Stimulated activated CD8-positive, alpha-beta memory T cell treated with anti-CD3 and anti-CD28 coated beads, Interleukin-15, amount 100 ng/mL, for 24 hours (primary cell): ENCODE data around the gene PIGH.
"Not testable (repeated sequence)": the region's sequence is repeated elsewhere in the genome, so short reads cannot be mapped to it uniquely, and the experiment has no call there.

Experiments
- DNase-seq: peaks from one replicate; pipeline ENCODE4 v3.0.0-alpha.2; 2020; ENCODE audit warnings: low read depth

Gene PIGH

DNA sequence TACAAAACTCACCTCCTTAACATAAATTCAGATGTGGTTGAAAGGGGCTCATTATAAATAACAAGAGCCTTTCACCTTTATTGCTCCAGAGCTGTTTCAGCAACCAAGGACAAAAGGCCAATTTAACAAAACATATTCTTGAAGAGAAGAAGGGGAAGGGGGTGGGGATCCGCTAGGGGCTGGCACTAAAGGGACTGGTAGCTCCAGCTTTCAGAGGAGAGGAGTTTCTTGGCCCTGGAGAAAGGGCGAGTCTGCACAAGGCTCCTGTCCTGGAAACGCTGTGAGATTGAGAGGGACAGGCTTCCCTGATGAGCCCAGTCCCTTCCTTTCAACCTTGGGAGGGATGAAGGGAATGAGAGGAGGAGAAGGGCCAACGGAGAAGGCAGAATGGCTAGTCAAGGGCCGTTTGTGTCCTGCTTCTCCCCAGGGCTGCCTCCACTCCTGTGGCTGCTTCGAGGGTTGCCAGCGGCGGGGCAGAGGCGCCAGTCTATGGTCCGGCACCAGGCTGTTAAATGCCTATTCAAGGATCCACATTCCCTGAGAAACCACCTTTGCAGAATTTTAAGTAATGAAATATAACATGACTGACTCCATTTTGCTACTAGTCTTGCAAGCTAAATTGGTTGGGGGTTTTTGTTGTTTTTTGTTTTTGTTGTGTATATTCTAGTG is 9.7 kb upstream of the PIGH start:
- no peak for DNase-seq

DNA sequence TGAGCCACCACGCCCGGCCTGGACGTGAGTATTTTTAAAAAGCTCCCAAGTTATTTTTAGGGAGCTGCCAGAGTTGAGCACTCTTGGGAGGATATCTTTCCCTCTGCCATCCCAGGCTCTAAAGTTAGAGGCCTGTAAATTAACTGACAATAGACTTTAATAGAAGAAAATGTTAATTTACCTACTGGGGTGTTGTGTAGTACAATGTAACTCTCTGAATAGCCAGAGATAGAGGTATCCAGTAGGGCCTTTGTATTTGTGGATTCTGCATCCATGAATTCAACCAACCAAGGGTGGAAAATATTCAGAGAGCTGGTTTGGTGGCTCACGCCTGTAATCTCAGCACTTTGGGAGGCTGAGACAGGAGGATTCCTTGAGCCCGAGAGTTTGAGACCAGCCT is 7.6 kb upstream of the PIGH start:
- DNase-seq = no peak

DNA sequence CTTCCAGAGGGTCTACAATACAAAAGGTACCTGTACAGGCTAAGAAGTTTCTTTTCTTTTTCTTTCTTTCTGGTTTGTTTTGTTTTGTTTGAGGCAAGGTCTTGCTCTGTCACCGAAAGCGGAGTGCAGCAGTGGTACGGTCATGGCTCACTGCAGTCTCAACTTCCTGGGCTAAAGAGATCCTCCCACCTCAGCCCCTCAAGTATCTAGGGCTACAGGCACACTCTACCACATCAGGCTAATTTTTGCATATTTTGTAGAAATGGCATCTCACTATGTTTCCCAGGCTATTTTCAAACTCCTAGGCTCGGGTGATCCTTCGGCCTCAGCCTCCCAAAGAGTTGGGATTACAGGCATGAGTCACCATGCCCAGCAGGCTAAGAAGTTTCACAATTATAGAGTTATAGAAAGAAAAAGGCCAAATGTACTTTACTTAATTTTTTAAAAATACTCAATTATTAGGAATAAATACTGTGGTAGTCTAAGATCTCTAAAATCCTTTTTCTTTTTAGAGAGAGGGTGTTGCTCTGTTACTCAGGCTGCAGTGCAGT is 3.0 kb upstream of the PIGH start:
- no peak for DNase-seq

DNA sequence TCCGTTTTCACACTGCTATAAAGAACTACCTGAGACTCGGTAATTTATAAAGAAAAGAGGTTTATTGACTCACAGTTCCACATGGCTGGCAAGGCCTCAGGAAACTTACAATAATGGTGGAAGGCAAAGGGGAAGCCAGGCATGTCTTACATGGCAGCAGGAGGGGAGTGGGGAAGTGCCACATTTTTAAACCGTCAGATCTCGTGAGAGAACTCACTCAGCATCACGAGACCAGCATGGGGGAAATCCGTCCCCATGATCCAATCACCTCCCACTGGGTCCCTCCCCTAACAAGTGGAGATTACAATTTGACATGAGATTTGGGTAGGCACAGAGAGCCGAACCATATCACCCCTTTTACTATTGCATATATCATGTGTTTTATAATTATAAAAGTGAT is 2.0 kb upstream of the PIGH start:
- no peak for DNase-seq

DNA sequence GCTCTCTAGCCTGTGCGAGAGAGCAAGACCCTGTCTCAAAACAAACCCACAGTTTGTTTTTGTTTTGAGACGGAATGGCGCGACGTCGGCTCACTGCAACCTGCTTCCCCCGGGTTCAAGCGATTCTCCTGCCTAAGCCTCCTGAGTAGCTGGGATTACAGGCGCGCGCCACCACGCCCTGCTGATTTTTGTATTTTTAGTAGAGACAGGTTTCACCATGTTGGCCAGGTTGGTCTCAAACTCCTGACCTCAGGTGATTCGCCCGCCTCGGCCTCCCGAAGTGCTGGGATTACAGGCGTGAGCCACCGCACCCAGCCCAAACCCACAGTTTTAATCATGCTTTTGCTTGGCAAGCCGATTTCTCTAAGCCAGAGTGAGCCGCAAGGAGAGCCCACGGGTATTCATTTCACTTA is 500 bp upstream of the PIGH start:
- not testable (repeated sequence) for DNase-seq

DNA sequence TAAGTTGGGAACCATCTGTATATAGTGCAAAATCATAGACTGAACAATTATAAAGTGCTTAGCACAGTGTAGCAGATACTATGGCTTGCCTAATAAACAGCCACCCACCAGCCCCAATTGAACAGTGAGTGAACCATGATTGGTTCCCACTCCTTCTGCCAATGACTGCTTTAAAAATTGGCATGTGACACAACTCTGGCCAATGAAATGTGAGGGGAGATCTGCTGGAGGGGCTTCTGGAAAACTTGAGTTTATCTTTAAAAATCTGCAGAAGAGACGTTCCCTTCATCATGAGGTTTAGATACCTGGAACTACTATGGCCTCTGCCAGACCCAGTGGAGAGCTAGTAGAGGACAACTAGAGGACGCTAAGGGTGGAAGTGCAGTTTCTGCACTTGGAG is 4.7 kb downstream of the PIGH start:
- no peak for DNase-seq

DNA sequence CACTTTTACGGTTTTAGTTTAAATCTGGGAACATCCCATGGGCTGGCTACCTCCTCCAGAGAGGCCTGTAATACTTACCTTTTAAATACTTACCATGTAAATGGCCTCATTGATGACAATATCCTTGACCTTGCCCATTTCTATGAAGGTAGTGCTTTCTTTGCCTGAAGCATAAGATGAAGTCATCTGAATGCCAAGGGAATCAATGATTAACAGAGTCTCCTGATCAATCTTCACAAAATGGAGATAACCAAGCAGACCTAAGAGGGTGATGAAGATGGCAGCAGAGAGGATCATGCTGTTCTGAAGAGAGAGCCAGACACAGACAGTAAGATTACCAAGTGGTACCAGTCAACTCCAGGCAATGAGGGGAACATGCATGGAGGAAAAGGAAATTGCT is 6.4 kb downstream of the PIGH start:
- DNase-seq = not testable (repeated sequence)

DNA sequence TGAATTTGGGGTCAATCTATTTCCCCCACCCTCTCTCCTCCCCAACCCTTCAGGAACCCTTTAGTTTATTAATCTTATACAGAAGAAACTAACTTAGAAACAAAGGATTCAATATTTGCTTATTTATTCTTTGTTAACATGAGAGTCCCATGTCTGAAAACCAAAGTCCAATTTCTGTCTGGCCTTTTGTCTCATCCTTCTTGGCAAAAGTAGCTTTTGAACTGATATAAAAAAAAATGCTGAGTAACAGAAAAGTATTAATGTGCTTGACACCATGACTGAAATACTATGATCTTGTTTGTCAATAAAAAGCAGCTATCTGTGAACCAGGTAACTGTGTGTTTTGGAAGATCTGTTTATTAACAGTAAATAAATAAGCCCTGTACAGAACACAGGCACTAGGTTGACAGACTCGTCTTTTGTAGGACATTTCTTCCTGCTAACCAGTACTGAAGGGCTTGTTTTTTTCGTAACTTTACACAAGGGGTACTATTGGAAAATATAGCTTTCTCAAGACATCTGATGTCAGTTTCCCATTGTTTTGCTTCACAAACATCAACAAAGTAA is 10.8 kb downstream of the PIGH start:
- DNase-seq = no peak

DNA sequence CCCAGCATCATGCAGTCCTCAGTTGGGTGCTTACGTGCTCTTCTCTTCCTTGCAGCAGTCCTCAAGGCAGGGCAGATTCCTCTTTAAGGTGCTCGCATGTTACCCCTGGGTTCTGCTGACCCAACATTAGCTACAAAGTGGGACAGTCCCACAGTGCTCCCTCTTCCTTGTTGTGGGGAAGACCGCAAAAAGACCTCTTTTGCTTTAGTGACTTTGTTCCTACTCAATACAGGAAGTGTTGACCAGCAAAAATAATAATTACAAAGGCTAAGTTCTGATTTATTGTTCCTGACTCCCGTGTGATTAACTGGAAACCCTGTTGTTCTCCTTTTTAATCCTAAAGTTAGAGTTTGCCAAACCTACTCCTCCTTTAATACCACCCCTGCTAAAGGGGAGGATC is 13.7 kb downstream of the PIGH start:
- DNase-seq = no peak

DNA sequence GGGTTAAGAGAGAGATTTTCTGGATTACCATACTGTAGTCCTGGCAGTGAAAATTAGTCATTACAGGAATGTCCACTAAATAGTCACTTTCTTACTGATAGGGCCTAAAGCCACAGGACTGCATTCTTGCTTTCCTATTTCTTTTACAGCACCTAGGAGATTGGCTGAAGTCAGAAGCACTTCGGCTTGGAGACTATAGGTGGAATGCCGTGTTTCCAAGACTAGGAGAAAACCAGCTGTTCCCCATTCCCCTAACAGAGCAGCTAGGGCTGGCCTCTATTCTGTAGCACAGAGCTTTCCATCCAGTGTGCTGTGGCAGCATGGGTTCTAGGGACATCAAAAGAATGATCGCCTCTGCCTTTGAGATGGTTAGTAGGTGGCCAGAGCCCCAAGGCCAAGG is 15.1 kb downstream of the PIGH start:
- no peak for DNase-seq

DNA sequence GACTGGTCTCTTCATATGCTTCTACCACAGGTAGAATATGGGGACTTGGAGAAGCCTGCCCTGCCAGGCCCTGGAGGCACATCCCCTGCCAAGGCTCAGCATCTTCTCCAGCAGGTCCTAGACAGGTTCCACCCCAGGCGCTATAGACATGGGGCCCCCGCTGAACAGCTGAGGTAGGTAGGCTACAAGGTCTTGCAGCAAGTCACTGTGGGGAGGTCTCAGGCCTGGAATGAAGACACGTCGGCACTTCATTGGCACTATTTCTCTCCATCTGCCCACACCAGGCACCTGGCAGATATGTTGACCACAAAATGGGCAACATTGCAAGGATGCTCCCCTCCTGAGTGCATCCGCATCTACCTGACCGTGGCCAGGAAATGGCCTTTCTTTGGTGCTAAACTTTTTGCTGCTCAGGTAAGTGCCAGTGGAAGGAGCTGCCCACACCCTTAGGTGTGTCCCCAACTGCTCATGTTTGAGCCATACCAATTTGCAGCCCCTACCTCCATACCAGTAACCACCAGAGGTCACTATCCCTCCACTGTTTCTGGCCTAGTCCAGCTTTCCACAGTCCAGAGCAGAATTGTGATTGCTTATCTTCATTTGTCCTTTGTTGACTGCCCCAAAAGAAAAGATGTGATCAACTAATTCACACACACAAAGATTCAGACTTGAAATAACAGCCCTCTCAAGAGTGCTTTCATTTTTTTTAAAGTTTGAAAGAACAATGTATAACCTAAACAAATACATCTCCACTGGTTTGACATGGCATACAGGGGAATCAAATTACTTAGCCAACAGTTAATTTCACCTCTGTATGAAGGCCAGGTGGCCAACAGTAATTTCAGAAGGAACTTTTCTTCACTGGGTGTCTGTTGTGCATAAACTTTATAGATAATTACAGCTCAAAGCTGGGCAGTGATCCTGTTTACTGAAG is 16.1 kb downstream of the PIGH start:
- DNase-seq = no peak

DNA sequence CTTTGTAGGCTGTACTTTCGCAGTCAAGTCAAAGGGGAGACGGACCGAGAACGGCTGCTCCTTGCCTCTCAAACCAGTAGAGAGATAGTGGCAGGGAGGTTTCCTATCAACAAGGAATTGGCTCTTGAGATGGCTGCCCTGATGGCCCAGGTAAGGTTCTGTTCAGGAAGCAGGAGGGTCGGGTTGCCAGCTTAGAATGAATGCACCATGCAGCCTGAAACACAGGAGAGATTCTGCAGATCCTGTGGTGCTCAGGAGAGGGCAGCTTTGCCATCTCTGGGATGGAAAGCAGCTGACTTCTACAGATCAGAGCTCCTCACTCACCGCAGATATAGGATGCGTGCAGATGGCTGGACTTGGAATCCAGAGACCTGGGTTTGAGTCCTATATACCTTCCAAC is 18.0 kb downstream of the PIGH start:
- DNase-seq = no peak

DNA sequence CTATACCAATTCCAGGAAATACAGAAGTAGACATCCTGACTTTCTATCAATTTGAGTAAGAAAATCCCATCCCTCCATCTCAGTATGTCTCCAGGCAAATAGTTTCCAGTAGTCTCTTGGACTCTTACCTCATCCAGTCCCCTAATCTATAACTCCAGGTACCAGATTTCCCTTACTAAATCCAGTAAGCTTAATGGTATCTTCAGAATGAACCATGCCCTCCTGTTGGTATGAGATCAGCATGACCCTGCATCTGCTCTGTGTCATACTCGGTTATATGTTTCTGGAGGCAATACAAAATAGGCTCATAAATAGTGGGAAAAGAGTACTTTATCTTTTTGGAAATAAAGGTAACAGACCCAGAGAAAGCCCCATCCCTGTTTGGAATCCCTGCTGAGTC is 18.4 kb downstream of the PIGH start:
- DNase-seq = no peak

DNA sequence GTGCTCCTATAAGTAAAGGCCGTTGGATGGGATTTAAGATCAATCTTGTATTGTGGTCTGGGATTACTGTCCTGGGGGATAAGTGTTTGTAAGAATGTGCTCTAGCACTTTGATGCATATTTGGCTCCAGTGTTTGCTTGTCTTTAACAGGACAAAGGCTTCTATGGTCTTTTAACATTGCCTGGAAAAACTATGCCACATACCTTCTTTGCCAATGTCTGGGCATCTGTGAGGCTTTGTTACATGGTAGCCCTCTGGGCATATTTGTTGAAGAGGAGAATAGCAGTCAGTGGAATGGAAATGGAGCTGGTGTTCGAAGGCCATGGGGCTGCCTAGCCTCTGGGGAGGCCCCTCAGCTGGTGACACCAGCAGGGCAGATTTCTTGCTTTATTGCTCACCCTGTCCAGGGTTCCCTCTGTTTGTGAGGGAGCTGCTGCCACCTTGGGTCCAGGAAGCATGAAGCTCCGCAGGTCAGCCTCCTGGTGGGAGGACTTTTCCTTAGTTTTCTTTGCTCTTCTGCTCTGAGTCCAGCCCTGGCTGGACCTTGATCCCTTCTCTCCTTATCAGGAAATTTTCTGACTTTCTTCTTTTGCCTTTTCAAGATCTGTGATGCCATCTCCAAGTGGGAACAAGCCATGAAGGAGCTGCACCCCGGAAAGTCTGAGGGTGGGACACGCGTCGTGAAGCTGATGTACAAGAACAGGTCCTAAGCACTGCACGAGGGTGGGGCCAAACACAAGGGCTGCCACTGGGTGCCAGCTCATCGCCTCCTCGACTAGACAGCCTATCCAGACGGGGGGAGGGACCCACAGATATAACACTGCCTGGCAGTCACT is 19.5 kb downstream of the PIGH start:
- DNase-seq = no peak

DNA sequence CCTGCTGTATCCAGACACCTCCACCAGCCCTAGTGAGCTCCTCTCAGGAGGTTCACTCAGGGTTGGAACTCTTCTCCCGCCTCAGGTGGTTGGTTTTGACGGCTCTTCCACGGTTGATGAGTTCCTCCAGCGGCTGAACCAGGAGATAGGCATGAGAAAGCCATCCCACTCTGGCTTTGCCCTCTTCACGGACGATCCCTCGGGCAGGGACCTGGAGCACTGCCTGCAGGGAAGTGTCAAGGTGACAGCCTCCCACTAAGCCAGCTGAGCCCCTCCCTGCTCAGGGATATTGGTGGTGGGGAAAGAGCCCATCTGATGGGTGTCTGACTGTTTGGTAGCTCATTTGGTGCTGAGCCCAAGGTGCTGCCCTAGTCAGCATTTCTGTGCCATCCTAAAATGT is 20.4 kb downstream of the PIGH start:
- no peak for DNase-seq

DNA sequence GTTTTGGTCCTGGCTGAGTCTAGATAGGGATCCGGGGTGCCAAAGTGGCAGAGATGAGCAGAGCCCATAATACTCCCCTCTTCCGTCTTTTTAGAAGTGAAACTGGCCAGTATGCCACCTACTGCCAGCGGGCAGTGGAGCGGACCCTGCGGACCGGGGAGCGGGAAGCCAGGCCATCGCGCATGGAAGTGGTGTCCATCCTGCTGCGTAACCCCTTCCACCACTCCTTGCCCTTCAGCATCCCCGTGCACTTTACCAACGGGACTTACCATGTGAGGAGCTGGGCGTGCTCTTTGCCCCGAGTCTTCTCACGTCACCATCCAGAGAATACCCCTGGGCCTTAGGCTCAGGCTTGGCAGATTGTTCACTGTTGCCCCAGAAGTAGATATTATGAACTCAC is 21.0 kb downstream of the PIGH start:
- no peak for DNase-seq

DNA sequence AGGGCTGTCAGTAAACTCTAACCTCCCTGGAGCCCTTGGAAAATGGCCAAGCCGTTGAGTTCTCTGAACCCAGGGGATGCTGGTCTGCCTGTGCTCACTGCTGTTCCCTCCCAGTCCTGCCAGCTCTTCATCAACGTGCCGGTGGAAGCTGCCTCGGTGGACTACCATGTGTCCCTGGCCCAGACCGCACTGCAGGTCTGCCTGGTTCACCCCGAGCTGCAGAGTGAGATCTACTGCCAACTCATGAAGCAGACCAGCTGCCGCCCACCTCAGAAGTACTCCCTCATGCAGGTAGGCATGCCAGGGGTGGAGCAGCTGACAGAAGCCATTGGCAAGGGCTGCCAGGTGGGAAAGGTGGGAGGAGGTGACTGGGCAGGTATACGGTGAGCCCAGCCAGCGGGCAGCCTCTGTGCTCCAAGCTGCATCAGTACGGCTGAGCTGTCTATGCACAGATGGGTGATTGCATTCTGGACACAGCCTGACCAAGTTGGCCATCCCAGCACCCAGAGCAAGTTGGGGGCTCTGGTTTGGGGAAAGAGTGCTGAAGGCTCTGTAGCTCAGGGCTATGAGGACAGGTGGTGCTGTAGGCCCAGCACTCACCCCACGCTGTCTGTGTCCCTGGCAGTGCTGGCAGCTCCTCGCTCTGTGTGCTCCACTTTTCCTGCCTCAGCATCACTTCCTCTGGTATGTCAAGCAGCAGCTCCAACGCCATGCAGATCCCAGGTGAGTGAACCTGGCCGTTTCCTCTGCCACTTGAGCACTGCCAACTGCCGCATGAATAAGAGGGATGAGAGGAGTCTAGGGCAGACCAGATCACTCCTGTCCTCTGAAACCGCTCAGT is 21.9 kb downstream of the PIGH start:
- no peak for DNase-seq

DNA sequence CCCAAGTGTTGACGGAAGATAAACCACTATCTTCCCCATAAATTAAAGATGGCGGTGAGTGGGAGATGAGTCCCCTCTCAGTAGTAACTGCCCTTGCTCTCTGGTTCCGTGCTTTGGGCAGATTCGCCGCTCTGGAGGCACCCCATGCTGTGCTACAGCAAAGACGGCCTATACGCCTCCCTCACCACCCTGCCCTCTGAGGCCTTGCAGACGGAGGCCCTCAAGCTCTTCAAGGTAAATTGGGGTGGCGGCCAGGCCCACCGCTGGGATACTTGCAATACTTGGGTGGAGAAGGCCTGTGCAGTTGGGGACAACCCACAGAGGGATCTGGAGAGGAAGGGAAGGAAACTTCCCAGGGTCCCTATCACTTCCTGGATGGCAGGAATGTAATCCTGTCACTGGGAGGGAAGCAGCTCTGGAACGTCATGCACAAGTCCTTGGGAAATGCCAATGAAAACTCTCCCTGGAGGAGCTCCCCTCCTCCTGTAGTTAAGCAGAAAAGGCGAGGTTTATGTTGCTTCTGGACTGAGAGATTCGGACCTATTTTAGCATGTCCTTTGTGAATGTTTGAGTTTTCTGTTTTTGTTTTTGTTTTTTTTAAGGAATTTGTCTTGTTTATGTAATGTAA is 22.8 kb downstream of the PIGH start:
- no peak for DNase-seq

DNA sequence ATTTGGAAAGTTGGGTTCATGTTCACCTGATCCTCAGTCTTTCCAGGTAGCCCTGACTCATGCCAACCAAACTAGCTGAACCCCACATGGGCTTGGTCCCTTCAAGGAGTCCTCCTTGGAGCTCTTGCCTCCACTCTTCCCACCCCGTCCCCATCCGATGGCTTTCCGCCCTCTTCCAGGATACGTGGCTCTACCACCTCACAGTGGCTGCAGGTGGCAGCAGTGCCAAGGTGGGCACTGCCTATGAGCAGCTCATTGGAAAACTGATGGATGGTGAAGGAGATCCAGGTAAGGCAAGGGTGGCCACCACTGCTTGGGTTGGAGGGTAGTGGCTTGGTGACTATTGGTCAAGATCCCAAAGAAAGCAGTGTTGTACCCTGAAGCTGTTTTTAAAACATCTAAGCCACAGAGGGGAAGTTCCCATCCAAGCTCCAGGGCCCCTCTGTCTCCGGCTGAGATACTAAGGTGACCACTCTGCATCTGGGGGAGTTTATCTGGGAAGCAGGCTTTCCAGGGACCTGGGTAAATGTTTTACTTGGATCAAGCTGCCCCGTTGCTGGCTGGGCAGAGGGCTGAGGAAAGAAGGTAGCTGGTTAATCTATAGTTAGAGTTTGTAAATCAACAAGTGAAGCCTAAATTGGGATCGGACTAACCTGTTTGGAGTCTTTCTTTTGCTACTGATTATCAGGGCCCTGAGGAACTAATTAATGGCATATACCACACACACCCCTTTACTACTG is 23.7 kb downstream of the PIGH start:
- no peak for DNase-seq

DNA sequence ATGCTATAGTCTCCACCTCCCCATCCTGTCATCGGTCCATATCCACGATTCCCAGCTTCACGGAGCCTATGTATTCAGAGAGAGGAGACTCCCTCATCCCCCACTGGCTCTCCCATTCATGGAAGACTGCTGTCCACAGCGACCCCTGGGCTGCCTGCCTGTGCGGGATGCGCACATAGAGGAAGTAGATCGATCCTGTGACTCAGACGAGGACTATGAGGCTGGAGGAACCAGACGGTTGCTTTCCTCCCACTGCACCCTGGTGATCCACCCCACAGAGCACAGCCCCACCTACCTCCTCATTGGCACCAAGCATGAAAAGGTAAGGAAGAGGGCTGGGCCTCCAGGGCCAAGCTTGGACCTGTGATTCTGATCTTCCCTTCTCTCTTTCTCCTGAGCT is 24.4 kb downstream of the PIGH start:
- no peak for DNase-seq
